Breast epithelium (tissue), 3 donors: Measurements from ENCODE around the gene RASA3.

ENCODE experiments used
- POLR2A ChIP-seq: fragments of 450-650 bp; IDR thresholded peaks from one replicate; pipeline ENCODE4 v1.6.1; 2016; ENCODE audit warnings: antibody characterized with exemption, mild to moderate bottlenecking, moderate library complexity
- POLR2AphosphoS5 ChIP-seq, 3 donors: sonication (generic); formaldehyde crosslinking; IDR thresholded peaks; one replicate each; pipeline ENCODE4 v1.6.1; 2017; ENCODE audit warnings: antibody characterized with exemption in 3 of 3
- TF ChIP-seq, protein P1 (sequence below), 3 donors: fragments of 450-650 bp; IDR thresholded peaks; one replicate each; pipeline ENCODE4 v1.5.1; 2016 to 2017; ENCODE audit warnings: antibody characterized with exemption in 3 of 3, mild to moderate bottlenecking in 3 of 3, moderate library complexity in 3 of 3

DNA sequence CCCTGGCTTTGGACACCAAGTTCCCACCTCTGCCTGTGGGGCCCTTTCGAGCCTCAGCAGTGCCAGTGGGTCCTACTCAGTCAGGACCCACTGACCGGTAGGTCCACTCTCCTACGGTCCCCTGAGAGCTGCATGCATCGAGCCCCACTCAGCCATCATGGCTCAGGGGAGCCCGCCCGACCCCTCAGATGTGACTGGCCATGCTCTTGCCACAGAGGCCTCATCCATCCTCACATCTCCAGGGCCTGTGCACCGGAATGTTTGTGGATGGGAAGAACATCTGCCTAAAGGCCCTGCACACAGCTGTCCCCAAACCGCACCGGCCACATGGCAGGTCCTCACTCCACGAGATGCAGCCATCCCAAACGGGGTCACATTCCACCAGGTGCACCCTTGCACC, 105.9 kb downstream of the RASA3 start:
- TF ChIP-seq, protein P1, sequence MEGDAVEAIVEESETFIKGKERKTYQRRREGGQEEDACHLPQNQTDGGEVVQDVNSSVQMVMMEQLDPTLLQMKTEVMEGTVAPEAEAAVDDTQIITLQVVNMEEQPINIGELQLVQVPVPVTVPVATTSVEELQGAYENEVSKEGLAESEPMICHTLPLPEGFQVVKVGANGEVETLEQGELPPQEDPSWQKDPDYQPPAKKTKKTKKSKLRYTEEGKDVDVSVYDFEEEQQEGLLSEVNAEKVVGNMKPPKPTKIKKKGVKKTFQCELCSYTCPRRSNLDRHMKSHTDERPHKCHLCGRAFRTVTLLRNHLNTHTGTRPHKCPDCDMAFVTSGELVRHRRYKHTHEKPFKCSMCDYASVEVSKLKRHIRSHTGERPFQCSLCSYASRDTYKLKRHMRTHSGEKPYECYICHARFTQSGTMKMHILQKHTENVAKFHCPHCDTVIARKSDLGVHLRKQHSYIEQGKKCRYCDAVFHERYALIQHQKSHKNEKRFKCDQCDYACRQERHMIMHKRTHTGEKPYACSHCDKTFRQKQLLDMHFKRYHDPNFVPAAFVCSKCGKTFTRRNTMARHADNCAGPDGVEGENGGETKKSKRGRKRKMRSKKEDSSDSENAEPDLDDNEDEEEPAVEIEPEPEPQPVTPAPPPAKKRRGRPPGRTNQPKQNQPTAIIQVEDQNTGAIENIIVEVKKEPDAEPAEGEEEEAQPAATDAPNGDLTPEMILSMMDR (IDR thresholded peaks at IDR 0.05): no peak
- TF ChIP-seq POLR2A (no peak), POLR2AphosphoS5 (IDR thresholded peaks at IDR 0.05) (no peak)
